Measurements from ENCODE around the gene TNRC6B.

Gene TNRC6B

GRCh38 chr22:40347300-40347699 is 169.6 kb downstream of the TNRC6B start:
- Histone ChIP-seq H3K9ac (peak overlapping the region; percentile 80 to 91 (median 86)), H3K9me3 (replicated peaks in 1 of 11) (no peaks in the 10 kb centered on the region), H3K27ac (peak overlapping the region; percentile 68 to 92 (median 85); a peak in 21 of 22 replicates), H3K4me3 (peak overlapping the region; percentile 77 to 89 (median 82)), H3K4me1 (peaks cover 32 to 49% (median 37%) of the 10 kb centered on the region in 10 experiments), H4K20me1 (peaks cover 9 to 49% (median 36%) of the 10 kb centered on the region in 11 experiments; a peak in 18 of 22 replicates), H3K36me3 (peaks cover 36 to 41% (median 40%) of the 10 kb centered on the region in 11 experiments), H3K4me2 (peak overlapping the region; percentile 87 to 95 (median 91)), H3K27me3 (no peaks in the 10 kb centered on the region)
- TF ChIP-seq Cebpa-rat (IDR thresholded peaks at IDR 0.05), result no peak

DNA sequence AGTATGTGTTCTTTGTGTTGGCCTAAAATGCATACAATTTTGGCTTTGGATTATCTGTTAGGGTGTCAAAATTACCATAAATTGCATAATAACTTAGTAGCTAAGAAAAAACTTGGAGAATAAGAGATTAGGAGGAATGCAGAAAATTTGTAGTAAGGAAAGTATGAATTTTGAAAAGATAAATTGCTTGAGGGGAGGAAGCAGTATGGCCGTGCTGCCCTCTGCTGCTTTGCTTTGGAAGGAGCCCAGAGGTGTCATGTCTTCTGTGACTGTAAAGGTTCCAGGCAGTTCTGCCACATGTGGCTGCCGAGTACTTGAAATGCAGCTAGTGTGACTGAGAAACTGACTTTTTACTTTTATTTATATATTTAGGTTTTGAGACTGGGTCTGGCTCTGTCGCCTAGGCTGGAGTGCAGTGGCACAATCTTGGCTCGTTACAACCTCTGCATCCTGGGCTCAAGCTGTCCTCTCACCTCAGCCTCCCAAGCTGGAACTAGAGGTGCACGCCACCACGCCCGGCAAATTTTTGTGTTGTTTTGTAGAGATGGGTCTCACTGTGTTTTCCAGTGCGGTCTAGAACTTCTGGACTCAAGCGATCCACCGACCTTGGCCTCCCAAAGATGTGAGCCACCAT is 170.4 kb downstream of the TNRC6B start:
- Histone ChIP-seq H3K4me2 (peak overlapping the region; percentile 87 to 95 (median 91)), H4K20me1 (peaks cover 9 to 58% (median 37%) of the 10 kb centered on the region in 11 experiments; a peak in 18 of 22 replicates), H3K27me3 (no peaks in the 10 kb centered on the region), H3K9me3 (replicated peaks in 1 of 11) (no peaks in the 10 kb centered on the region), H3K4me1 (peaks cover 30 to 41% (median 36%) of the 10 kb centered on the region in 10 experiments), H3K27ac (peak overlapping the region in 5 of 11 experiments; percentile 83 to 92 (median 89); a peak in 6 of 22 replicates), H3K9ac (peak overlapping the region in 10 of 11 experiments; percentile 80 to 91 (median 87); a peak in 19 of 22 replicates), H3K36me3 (peaks cover 44 to 50% (median 49%) of the 10 kb centered on the region in 11 experiments), H3K4me3 (peak overlapping the region; percentile 77 to 89 (median 82); a peak in 17 of 20 replicates)
- TF ChIP-seq Cebpa-rat (IDR thresholded peaks at IDR 0.05), result no peak

DNA sequence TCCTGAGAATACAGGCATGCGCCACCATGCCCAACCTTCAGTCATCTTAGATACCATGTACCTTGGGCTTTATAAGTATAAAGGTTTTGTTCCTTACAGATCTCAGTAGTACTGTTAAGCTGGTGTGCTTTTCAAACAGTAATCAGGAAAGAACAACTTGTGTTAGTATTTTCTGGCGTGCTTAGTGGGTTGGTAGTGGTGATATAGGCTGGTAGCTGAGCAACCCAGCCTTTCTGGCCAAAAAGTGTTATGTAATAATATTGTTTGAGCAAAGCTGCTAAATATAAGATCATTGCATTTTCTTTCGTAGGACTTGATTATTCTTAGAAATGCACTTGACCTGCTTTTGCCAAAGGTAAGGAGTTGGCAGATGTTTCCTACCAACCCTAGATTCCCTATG is 175.0 kb downstream of the TNRC6B start:
- H3K9ac ChIP-seq, result 0 out of 22 replicates have a peak overlapping the region, but pooled peaks of 1 of the 11 experiments have one; percentile 22
- H3K4me2 ChIP-seq, result no peak overlapping the region
- no peak overlapping the region for H3K4me3 ChIP-seq
- no peak overlapping the region for H3K27ac ChIP-seq
- H4K20me1 ChIP-seq, result peaks cover 9 to 92% (median 59%) of the 10 kb centered on the region in 11 experiments; a peak in 18 of 22 replicates
- H3K9me3 ChIP-seq (replicated peaks in 1 of 11), result no peaks in the 10 kb centered on the region
- peaks cover 6 to 16% (median 12%) of the 10 kb centered on the region in 10 experiments for H3K4me1 ChIP-seq
- TF ChIP-seq Cebpa-rat (IDR thresholded peaks at IDR 0.05), result no peak
- no peaks in the 10 kb centered on the region for H3K27me3 ChIP-seq
- H3K36me3 ChIP-seq, result peaks cover 88 to 96% (median 95%) of the 10 kb centered on the region in 11 experiments

- H3K9me3 ChIP-seq (replicated peaks in 1 of 11), result no peaks in the 10 kb centered on the region
- no peaks in the 10 kb centered on the region for H3K27me3 ChIP-seq
Measured at GRCh38 chr22:40361100-40361499, 183.4 kb downstream of the TNRC6B start.

DNA sequence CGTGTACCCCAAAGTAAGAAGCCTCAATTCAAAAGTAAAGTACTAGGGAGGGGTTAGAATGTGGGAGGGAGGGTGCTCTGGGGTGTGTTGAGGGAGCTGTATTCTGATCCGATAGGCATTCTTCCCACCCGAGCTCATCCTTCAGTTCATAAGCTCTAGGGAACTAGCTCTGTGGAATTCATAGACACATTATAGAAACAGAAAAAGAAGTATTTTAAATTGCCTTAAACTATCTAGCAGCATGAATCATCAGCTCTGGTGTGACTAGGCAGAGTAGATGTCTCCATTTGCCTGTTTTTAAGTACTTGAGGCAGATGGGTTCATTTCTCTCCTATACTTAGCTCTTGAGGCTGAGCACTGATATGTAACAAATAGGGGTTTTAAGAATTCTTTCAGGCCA is 185.3 kb downstream of the TNRC6B start:
- Histone ChIP-seq H3K9ac (no peak overlapping the region; a peak in 1 of 22 replicates), H3K36me3 (peaks cover 99 to 100% (median 100%) of the 10 kb centered on the region in 11 experiments)
- no peak for TF ChIP-seq Cebpa-rat (IDR thresholded peaks at IDR 0.05)

More at GRCh38 chr22:40361100-40361499, 183.4 kb downstream of the TNRC6B start:
- Histone ChIP-seq H3K4me3 (no peak overlapping the region), H3K4me1 (no peaks in the 10 kb centered on the region), H3K4me2 (no peak overlapping the region), H4K20me1 (peaks cover 0 to 47% (median 22%) of the 10 kb centered on the region in 11 experiments; a peak in 14 of 22 replicates), H3K27ac (no peak overlapping the region), H3K36me3 (peaks cover 97 to 100% (median 100%) of the 10 kb centered on the region in 11 experiments), H3K9ac (no peak overlapping the region)
- TF ChIP-seq Cebpa-rat (IDR thresholded peaks at IDR 0.05), result no peak

DNA sequence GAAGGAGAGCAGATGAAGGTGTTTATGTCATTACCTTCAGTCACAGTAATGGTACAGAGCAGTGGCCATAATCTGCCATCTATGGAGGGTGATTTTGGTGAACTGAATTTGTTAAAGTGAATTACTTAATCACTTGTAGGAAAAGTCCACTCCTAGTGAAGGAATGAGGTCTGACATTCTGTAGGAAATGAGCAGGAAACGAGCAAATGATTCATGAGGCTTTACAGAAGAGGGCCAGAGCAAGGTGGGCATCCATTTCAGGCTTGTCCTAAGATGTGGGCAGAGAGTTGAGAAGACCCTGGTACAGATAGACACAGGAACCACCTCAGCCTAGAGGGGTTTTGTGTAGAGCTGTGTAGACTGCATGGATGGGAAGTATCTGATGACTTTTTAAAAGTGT is 186.7 kb downstream of the TNRC6B start:
- Histone ChIP-seq H4K20me1 (peaks cover 0 to 37% (median 6%) of the 10 kb centered on the region in 11 experiments; a peak in 9 of 22 replicates), H3K9me3 (replicated peaks in 1 of 11) (no peaks in the 10 kb centered on the region), H3K4me2 (no peak overlapping the region), H3K27ac (no peak overlapping the region), H3K4me3 (no peak overlapping the region), H3K27me3 (no peaks in the 10 kb centered on the region), H3K9ac (no peak overlapping the region), H3K4me1 (peaks cover 0 to 13% (median 6%) of the 10 kb centered on the region in 10 experiments; a peak in 8 of 20 replicates), H3K36me3 (peaks cover 88 to 100% (median 94%) of the 10 kb centered on the region in 11 experiments)
- TF ChIP-seq Cebpa-rat (IDR thresholded peaks at IDR 0.05), result no peak

More for the DNA sequence above, 185.3 kb downstream of the TNRC6B start:
- Histone ChIP-seq H3K4me3 (no peak overlapping the region), H4K20me1 (peaks cover 0 to 42% (median 10%) of the 10 kb centered on the region in 11 experiments; a peak in 11 of 22 replicates), H3K27ac (no peak overlapping the region), H3K27me3 (no peaks in the 10 kb centered on the region), H3K4me2 (no peak overlapping the region), H3K9me3 (replicated peaks in 1 of 11) (no peaks in the 10 kb centered on the region), H3K4me1 (peaks cover 0 to 5% (median 0%) of the 10 kb centered on the region in 10 experiments; a peak in 3 of 20 replicates)

GRCh38 chr22:40366068-40366467 is 188.3 kb downstream of the TNRC6B start:
- TF ChIP-seq Cebpa-rat (IDR thresholded peaks at IDR 0.05), result no peak
- Histone ChIP-seq H3K9me3 (replicated peaks in 1 of 11) (no peaks in the 10 kb centered on the region), H3K4me2 (no peak overlapping the region), H3K27me3 (no peaks in the 10 kb centered on the region), H4K20me1 (peaks cover 0 to 36% (median 6%) of the 10 kb centered on the region in 11 experiments; a peak in 8 of 22 replicates), H3K4me1 (peaks cover 0 to 18% (median 6%) of the 10 kb centered on the region in 10 experiments; a peak in 11 of 20 replicates), H3K36me3 (peaks cover 72 to 89% (median 82%) of the 10 kb centered on the region in 11 experiments), H3K9ac (no peak overlapping the region), H3K27ac (no peak overlapping the region), H3K4me3 (no peak overlapping the region)

- peaks cover 59 to 76% (median 69%) of the 10 kb centered on the region in 11 experiments for H3K36me3 ChIP-seq
Measured at GRCh38 chr22:40367342-40367741, 189.6 kb downstream of the TNRC6B start.

GRCh38 chr22:40368016-40368415 is 190.3 kb downstream of the TNRC6B start:
- H3K4me3 ChIP-seq, result no peak overlapping the region
- no peak overlapping the region for H3K27ac ChIP-seq
- no peak overlapping the region for H3K4me2 ChIP-seq
- TF ChIP-seq Cebpa-rat (IDR thresholded peaks at IDR 0.05), result no peak
- no peaks in the 10 kb centered on the region for H3K9me3 ChIP-seq (replicated peaks in 1 of 11)
- H3K4me1 ChIP-seq, result peaks cover 13 to 35% (median 21%) of the 10 kb centered on the region in 10 experiments; a peak in 19 of 20 replicates
- H3K9ac ChIP-seq, result no peak overlapping the region
- H4K20me1 ChIP-seq, result peaks cover 0 to 36% (median 4%) of the 10 kb centered on the region in 11 experiments; a peak in 6 of 22 replicates
- H3K27me3 ChIP-seq, result no peaks in the 10 kb centered on the region
- peaks cover 52 to 75% (median 65%) of the 10 kb centered on the region in 11 experiments for H3K36me3 ChIP-seq

More at GRCh38 chr22:40367342-40367741, 189.6 kb downstream of the TNRC6B start:
- H3K4me3 ChIP-seq, result no peak overlapping the region
- H3K9me3 ChIP-seq (replicated peaks in 1 of 11), result no peaks in the 10 kb centered on the region
- peaks cover 0 to 36% (median 0%) of the 10 kb centered on the region in 11 experiments; a peak in 6 of 22 replicates for H4K20me1 ChIP-seq
- no peak overlapping the region for H3K27ac ChIP-seq
- no peaks in the 10 kb centered on the region for H3K27me3 ChIP-seq
- H3K4me2 ChIP-seq, result no peak overlapping the region
- TF ChIP-seq Cebpa-rat (IDR thresholded peaks at IDR 0.05), result no peak
- H3K4me1 ChIP-seq, result peaks cover 7 to 29% (median 14%) of the 10 kb centered on the region in 10 experiments; a peak in 19 of 20 replicates
- H3K9ac ChIP-seq, result no peak overlapping the region

Data from BLaER1 treated with 17β-estradiol and CSF1 and Interleukin-3, amounts not matched to agents 10 nM and 100 nM (cell line).